GM19438 (cell line): ENCODE results near the gene SRR.

Experiments
- ATAC-seq: cut with Tn5 transposase; IDR thresholded peaks from one replicate; pipeline ENCODE4 v1.9.1; 2021; ENCODE audit warnings: low read depth; ENCODE audit not compliant: unreplicated experiment

The SRR gene

DNA sequence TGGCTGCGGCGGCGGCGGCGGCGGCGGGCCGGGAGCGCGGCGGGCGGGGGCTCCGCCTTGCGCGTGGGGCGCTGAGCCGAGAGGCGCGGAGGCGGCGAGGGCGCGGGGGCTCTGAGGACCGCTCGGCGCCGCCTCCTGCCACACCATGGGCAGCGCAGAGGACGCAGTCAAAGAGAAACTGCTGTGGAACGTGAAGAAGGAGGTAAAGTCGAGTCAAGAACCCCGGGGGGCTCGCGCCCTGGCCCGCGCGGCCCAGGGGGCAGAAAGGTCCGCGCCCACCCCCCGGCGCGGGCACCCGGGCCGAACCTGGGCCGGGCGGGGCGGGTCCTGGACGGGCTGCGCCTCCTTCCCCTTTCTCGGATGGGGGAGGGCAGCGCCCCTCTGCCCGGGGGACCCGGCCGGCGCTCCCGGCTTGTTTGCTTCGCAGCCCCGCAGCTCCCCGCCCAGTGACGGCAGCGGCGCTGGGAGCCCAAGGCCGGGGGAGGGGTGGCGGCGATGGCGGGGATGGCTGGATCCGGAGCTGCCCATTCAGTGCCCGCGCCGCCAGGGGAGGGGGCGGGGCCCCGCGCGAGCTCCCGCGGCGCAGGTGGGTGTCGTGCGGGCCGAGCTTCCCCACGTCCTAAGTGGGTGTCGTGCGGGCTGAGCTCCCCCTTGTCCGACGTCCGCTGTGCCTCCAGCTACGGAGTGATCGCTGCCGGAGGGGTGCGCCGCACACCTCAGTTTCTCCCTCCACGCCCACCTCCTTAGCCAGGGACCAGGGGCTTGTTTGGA is 34.0 kb downstream of the SRR start:
- ATAC-seq = no peak

DNA sequence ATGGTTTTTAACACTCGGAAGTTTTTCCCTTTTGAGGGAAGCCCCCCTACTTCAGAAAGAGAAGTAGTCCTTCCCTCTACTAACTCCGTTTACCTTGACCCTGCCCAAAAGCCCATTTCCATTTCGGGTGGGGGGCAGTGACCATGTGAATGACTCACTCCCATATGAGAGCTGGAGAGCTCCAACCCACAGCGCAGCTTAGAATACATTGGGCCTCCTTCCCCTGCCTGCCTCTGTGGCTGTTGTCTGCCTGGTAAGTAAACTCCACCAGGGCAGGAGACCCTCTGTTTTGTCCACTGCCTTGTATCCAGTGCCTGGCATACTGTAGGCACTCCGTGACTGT is 34.5 kb downstream of the SRR start:
- ATAC-seq = no peak

DNA sequence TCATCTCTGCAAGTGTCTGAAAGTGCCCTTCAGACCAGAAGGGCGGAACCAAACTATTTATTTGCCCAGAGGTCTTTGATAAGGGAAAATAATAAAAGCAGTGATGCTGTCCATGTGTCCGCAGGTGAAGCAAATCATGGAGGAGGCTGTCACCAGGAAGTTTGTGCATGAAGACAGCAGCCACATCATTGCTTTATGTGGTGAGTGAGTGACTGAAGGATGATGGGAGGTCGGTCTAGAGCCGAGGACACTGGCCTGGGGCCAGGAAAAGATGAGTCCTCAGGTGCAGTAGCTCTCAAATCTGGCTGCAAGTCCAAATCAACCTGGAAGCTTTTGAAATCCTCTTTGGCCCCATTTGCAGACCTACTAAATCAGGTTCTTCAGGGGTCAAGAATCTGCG is 39.7 kb downstream of the SRR start:
- no peak for ATAC-seq

DNA sequence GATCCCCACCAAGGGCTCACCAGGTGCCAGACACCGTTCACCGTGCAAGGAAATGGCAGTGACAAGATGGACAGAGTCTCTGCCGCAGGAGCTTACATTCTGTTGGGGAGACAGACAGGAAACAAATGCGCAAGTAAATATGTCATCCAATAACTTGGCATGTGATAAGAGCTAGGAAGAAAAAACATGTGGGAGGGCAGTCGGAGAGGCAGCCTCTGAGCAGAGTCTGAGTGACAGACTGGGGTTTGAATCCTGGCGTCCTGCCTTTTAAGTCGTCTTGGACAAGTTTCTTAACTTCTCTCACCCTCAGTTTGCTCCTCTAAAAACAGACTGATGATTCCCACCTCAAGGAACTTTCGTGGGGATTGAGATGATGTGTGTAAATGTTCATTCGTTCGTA is 40.8 kb downstream of the SRR start:
- no peak for ATAC-seq

DNA sequence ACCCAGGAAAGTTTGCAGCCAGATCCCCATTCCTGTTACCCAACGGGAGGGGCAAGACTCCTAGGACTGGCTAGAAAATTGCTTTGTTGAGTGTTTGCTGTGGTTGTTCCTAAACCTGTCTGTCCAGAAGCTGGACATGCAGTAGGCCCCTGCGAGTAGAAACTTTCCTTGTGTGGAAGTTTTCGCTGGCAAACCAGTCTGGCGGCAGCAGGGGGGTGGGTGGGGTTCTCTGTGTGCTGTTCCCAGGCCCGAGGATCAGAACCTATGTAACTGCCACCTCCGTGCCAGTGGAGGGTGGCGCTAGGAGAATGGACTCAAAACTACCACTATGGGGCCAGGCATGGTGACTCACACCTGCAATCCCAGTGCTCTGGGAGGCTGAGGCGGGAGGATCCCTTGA is 42.7 kb downstream of the SRR start:
- no peak for ATAC-seq

DNA sequence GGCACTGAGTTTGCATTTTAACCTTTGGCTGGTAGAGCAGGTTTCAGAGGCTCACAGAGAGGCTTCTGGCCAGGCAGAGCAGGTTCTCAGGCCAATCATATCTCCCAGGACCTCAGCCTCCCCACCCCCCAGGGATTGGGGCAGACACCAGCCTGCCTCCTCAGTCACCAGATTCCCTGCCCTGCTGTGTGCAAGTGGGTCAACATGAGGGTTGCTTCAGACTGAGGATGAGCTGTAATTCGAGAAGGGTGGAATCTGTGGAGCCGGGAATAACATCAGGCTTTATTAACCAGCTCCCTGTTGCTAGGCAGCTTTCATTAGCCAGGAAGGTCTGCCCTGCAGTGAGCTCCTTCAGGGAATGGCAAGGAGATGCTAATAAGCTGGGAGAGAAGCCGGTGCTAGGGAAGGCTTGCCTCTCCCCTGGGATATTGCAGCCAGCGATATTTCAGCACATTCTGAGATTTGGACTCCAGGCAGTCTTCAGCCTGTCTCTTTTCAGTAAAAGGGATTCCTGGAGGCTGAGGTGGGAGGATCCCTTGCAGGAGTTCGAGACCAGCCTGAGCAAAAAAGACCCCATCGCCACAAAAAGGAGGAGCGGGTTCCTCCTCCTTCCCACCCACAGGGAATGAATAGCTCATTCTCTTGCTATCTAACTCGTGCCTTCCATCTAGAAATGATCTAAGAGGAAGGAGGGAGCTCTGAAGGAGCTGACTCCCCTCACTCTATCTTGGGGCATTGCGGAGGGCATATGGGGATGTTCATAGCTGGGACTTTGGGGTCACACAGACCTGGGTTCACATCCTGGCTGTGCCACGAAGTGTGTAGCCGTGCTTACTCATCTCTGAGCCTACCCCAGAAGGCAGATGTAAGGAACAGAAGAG is 44.3 kb downstream of the SRR start:
- no peak for ATAC-seq

DNA sequence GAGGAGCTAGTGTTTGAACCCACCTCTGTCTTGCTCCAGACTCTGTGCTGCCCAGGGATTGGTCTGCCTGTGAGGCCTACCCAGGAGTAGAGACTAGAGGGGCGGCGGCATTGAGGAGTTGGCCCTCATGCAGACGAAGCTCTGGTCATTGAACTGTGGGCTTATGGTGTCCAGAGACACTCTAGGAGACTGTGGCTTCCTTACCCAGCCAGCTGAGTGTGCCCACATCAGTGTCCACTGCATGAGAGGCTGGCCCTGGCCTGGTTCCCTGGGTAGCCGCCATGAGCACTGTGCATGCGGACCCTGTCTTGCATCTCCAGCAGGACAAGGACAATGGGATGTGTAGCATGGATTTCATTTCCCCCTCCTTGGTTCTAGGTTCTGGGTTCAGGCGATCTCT is 47.5 kb downstream of the SRR start:
- no peak for ATAC-seq

DNA sequence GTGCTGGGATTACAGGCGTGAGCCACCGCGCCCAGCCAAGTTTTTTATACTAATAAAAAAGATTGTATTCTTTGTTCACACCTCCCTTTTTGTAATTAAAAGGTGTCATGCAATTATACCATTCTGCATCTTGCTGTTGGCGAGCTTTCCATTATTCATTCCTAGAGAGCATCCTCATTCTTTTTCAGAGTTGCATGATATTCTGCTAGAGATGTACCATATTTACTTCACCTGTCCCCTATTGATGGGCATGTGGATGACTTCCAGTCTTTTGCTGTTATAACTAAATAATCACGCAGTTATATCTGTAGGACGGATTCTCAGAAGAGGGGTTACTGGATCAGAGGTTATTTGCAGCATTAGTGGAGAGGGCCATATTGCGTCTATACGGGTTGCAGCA is 50.6 kb downstream of the SRR start:
- ATAC-seq = no peak

DNA sequence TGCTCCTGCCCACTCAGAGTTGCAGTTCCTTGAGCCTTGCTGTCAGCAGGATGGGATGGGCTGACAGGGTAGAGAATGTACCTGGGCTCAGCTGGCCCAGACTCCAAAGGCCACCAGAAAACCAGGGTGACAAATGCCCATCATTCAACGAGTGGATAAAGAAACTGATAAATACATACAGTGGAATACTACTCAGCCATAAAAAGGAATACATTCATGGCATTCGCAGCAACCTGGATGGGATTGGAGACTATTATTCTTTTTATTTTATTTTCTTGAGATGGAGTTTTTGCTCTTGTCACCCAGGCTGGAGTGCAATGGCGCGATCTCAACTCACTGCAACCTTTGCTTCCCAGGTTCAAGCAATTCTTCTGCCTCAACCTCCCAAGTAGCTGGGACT is 53.5 kb downstream of the SRR start:
- ATAC-seq = no peak

DNA sequence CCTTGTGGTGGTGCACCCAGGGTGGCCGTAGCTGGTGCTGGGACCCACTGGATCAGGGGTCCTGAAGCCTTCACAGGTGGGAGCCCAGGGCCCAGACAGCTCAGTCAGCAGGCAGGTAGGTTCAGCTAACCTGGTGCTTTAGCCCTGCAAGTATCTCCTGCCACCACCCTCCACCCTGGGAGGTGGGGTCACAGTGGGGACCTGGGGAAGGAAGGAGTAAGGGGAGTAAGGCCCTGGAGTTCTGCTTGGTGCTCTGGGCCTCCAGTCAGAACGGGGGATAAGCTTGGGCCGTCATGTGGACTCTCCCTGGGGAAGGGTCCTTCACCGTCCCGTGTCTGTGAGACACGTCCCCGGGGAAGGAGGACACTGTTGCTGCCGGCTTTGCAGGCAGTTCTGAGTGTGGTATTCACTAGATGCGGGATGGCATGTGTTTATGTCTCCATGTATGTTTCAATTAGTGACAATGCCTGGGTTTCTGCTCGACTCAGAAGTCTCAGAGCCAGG is 54.2 kb downstream of the SRR start:
- ATAC-seq = no peak

DNA sequence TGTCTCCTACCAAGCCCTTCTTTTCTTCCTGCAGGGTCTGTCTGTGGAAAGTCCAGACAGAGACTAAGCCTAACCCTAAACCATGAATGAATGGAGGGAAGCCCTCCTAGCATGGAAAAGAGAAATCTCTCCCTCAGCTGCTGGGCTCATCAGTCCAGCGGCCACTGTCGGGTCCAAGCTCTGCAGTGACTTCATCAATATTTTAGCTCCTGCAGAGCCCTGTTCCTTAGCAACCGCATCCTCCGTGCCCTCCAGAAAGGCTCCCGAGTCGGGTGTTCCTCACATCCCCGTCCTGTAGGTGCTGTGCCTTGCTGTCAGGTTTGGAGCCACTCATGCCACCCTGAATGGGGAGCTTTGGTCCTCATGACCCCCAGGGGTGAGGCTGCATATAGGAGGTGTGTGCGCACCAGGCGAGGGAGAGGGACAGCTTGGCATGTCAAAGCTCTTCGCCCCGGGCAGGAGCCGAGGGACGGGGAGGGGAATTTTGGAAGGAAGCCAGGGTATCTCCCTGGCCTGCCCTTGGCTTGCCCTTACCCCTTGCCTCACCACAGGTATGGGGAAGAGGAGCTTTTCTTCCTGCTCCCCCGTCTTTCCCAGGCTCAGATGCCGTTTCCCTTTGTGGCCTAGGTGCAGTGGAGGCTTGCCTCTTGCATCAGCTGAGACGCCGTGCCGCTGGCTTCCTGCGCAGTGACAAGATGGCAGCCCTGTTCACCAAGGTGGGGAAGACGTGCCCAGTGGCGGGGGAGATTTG is 57.4 kb downstream of the SRR start:
- no peak for ATAC-seq

DNA sequence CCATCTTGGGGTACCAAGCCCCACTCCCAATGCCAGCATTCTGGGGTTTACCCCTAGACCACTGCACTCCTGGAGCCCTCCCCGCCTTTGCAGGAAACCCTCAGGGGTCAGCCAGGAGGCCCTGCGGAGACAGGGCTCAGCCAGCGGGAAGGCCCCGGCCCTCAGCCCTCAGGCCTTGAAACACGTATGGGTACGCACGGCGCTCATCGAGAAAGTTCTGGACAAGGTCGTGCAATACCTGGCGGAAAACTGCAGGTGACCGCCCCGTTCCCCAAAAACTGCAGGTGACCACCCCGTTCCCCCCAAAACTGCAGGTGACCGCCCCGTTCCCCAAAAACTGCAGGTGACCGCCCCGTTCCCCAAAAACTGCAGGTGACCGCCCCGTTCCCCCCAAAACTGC is 58.3 kb downstream of the SRR start:
- ATAC-seq = no peak

DNA sequence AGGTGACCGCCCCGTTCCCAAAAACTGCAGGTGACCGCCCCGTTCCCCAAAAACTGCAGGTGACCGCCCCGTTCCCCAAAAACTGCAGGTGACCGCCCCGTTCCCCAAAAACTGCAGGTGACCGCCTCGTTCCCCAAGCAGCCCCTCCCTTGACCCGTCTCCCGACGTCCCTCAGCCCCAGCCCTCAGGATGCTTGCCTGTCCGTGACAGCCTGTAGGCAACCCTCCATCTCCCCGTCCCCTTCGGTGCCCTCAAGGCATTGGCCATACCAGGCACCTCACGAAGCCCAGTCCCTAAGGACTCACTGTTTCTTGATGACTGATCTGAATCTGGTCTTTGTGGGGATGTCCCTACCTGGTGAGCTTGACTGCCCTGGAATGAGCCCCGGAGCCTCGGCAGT is 58.7 kb downstream of the SRR start:
- ATAC-seq = no peak

DNA sequence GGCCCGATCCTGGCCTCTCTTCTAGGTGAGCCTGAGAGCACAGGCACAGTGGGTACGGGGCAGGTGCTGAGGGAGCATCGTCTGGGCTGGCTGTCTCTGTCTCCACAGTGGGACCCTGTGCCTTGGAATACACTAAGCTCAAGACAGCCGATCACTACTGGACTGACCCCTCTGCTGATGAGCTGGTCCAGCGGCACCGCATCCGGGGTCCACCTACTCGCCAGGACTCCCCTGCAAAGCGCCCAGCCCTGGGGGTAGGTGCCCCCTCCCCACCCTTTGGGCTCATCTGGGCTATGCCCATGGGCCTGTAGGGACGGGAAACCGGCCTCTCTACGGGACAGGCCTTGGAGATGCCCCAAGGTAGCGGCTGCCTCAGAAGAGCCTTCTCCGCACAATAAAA is 59.1 kb downstream of the SRR start:
- no peak for ATAC-seq

DNA sequence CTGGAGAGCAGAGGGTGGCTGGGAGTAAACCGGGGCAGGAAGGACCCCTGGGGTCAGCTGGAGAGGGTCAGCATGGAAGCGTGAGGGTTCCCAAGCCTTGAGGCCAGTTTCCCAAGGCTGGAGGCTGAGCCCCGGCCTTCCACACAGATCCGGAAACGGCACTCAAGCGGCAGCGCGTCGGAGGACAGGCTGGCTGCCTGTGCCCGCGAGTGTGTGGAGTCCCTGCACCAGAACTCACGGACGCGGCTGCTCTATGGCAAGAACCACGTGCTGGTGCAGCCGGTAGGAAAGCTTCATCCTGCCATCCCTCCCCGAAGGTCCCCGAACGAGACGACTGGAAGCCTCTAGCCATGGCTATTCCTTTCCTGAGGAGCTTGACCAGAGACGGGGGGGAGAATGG is 59.6 kb downstream of the SRR start:
- ATAC-seq = no peak

DNA sequence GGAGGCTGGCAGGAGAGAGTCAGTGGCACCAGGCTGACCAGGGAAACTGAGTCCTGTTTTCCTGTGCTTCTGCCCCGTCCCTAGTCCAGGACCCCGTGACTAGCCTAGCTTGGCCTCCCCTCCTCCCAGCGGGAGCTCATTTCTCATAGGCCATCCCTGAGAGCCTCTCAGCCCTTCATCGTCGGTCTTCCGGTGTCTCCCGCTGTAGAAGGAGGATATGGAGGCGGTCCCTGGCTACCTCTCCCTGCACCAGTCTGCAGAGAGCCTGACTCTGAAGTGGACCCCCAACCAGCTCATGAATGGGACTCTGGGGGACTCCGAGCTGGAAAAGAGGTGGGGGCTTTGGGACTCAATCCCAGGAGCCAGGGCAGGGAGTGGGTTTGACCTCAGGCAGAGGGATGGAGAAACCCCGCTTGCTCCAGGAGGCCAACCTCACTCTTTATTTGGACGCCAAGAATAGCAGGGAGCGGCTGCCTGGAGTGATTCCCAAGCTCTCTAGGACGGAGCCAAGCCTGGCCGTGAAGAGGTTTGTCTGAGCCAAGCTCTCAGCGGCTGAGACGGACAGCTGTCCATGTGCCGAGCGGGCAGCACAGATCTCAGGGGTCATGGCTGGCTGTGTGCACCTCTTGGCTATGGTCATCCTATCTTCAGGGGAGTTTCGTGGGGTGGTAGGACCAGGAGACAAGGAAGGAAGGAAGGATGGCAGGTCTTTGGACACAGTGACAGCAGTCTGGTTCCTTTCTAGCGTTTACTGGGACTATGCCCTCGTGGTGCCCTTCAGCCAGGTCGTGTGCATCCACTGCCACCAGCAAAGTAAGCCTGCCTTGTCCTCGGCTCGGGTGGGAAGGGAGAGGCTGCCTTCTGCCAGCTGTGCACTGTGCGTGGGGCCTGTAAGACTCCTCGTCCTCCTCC is 60.4 kb downstream of the SRR start:
- ATAC-seq = no peak

DNA sequence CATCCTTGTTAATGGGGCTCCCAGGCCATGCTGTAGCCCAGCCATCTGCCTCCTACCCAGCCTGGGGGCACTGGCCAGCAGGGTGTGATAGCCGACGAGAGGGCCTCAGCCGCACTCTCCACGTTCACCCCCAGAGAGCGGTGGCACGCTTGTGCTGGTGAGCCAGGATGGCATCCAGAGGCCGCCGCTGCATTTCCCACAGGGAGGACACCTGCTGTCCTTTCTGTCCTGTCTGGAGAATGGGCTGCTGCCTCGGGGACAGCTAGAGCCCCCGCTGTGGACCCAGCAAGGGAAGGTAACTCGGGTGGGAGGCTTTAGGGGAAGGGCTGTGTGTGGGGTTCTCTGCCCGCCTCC is 61.0 kb downstream of the SRR start:
- ATAC-seq = no peak

DNA sequence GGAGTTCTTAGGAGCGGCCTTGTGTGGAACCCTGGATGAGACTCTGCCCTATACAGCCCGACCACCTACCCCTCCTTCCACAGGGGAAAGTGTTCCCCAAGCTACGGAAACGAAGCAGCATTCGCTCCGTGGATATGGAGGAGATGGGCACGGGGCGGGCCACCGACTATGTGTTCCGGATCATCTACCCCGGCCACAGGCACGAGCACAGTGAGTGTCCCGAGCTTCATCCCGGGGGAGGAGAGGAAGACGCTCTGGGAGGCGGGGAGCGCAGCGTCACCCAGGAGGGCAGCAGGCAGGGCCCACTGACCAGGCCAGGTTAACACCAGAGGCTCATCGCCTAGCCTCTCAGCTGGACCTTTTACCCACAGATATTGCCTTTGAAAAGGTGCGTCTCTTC is 61.4 kb downstream of the SRR start:
- no peak for ATAC-seq

DNA sequence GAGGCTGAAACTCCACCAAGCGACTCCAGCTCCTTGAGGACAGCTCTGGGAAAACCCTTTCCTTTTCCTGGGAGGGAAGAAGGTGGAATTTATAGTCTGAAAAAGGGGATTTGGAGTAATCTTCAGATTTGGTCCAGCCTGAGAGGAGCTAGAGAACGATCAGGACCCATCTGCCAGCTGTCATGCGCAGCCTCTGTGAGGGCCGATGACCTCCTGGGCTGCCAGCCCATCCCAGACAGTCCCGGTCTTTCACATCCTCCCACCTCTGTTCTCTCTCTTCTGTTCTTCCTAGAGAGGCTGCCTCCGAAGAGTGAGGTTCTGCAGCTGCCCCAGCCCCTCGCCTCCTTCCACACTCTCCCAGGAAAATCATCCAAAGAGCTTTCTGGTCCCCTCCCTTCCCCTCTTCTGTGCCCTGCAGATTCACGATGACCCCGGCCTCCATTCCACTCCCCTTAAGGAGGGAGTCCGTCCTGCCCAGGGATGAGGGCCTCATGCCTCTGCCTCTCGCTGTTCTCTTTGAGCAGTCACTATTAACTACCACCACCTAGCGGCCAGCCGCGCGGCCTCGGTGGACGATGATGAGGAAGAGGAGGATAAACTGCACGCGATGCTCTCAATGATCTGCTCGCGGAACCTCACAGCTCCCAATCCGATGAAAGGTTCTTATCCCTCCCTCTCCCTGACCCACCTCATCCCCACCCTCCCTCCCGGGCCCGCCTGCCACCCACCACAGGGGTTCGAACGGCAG is 63.2 kb downstream of the SRR start:
- no peak for ATAC-seq

DNA sequence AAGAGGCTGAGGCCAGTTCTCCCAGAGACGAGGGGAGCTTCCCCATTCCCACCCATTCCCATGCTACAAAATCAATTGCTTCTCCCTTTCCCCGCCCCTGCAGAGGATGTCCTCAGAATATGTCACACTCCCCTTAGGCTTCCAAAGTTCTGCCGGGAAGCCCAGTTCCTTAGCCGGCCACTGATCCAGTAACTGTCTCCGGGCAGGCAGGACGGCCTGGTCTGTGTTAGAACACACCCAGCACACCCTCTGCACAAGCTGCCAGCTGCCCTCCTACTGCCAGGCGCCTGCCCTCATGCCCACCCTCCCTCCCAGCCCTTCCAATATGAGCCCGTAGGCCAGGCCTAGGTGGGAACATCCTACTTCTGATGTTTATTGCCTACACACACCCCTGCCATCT is 64.6 kb downstream of the SRR start:
- no peak for ATAC-seq
